PC-9 (cell line): ENCODE results near the gene ANAPC4.

Experiments used
- CTCF ChIP-seq: fragments of 200-600 bp; sonication (generic); conservative IDR thresholded peaks from 2 replicates; pipeline ENCODE4 v1.6.1; 2017; ENCODE audit warnings: mixed run types, antibody characterized with exemption, mild to moderate bottlenecking, moderate library complexity
- EZH2 ChIP-seq: fragments of 200-600 bp; sonication (generic); IDR thresholded peaks from 2 replicates; pipeline ENCODE4 v1.8.0; 2017; ENCODE audit warnings: antibody characterized with exemption, low read depth

- no peak for TF ChIP-seq CTCF
- TF ChIP-seq EZH2, result no peak
These were observed 69.5 kb downstream of the ANAPC4 start for GRCh38 chr4:25446611-25447010.
